WTC11 (cell line): Measurements from ENCODE around the gene MAP1A. TPM values are rescaled to one million over a fixed set of nuclear protein-coding genes. Genes with fewer than 3 reads are reported as not detected.

Source experiments
- ATAC-seq: fragments of 200-7000 bp; cut with Tn5 transposase; 2 replicates; pipeline ENCODE4 v1.10.0; 2021; ENCODE audit warnings: mild to moderate bottlenecking, moderate library complexity
- CTCF ChIA-PET: fragments of 300-600 bp; sonication (Branson Sonifier 250); formaldehyde crosslinking; loops from one replicate; lab custom pipeline; 2021; ENCODE audit warnings: antibody characterized with exemption; lab: Charles Lee
- POLR2A ChIA-PET: fragments of 350-600 bp; sonication (Branson Sonifier 250); formaldehyde crosslinking; loops from one replicate; lab custom pipeline; 2021; ENCODE audit warnings: antibody characterized with exemption; lab: Charles Lee
- DNase-seq: peaks from one replicate; pipeline ENCODE4 v3.0.0; 2021; ENCODE audit warnings: low spot score
- H3K27ac Mint-ChIP-seq: 2 replicates; pipeline ENCODE4 v1.8.0; 2021; ENCODE audit warnings: mixed read lengths
- H3K27me3 Mint-ChIP-seq: 2 replicates; pipeline ENCODE4 v1.8.0; 2021; ENCODE audit warnings: low read depth, mild to moderate bottlenecking, moderate library complexity, mixed read lengths
- H3K36me3 Mint-ChIP-seq: 2 replicates; pipeline ENCODE4 v1.8.0; 2021; ENCODE audit warnings: mixed read lengths
- H3K4me1 Mint-ChIP-seq: 2 replicates; pipeline ENCODE4 v1.8.0; 2022; ENCODE audit warnings: mixed read lengths
- H3K4me3 Mint-ChIP-seq: 2 replicates; pipeline ENCODE4 v1.8.0; 2021; ENCODE audit warnings: mild to moderate bottlenecking, moderate library complexity, mixed read lengths
- H3K9me3 Mint-ChIP-seq: 2 replicates; pipeline ENCODE4 v1.8.0; 2021; ENCODE audit warnings: mixed read lengths
- CREM ChIP-seq: sonication (generic); formaldehyde crosslinking; IDR thresholded peaks from 2 replicates; pipeline ENCODE4 v1.8.1; 2022; ENCODE audit warnings: mild to moderate bottlenecking, missing genetic modification reagents, moderate library complexity
- E2F5 ChIP-seq: sonication (generic); formaldehyde crosslinking; IDR thresholded peaks from 2 replicates; pipeline ENCODE4 v1.8.1; 2022; ENCODE audit warnings: mild to moderate bottlenecking, moderate library complexity, missing genetic modification reagents
- HMGXB4 ChIP-seq: sonication (generic); formaldehyde crosslinking; IDR thresholded peaks from 2 replicates; pipeline ENCODE4 v1.8.1; 2023; ENCODE audit warnings: mild to moderate bottlenecking, moderate library complexity, missing genetic modification reagents
- KAT7 ChIP-seq: sonication (generic); formaldehyde crosslinking; IDR thresholded peaks from 2 replicates; pipeline ENCODE4 v1.8.1; 2023; ENCODE audit warnings: missing genetic modification reagents, mild to moderate bottlenecking, borderline replicate concordance
- MYBL2 ChIP-seq: sonication (generic); formaldehyde crosslinking; IDR thresholded peaks from 2 replicates; pipeline ENCODE4 v1.8.1; 2023; ENCODE audit warnings: mild to moderate bottlenecking, moderate library complexity, missing genetic modification reagents
- NFE2L1 ChIP-seq: sonication (generic); formaldehyde crosslinking; IDR thresholded peaks from 2 replicates; pipeline ENCODE4 v1.8.1; 2023; ENCODE audit warnings: missing genetic modification reagents
- PRRX2 ChIP-seq: fragments of 250-450 bp; sonication (Bioruptor Pico); IDR thresholded peaks from 2 replicates; pipeline ENCODE4 v1.8.0; 2021; ENCODE audit warnings: mild to moderate bottlenecking
- SMAD3 ChIP-seq: sonication (generic); formaldehyde crosslinking; IDR thresholded peaks from 2 replicates; pipeline ENCODE4 v1.8.0; 2022; ENCODE audit warnings: missing genetic modification reagents, mild to moderate bottlenecking, borderline replicate concordance
- ZNF138 ChIP-seq: sonication (generic); formaldehyde crosslinking; conservative IDR thresholded peaks from 2 replicates; pipeline ENCODE4 v1.8.1; 2022; ENCODE audit warnings: mild to moderate bottlenecking, moderate library complexity, missing genetic modification reagents
- ZNF416 ChIP-seq: fragments of 250-450 bp; sonication (Bioruptor Pico); IDR thresholded peaks from 2 replicates; pipeline ENCODE4 v1.9.0; 2021; ENCODE audit warnings: mild to moderate bottlenecking, inconsistent platforms
- total RNA-seq: library from RNA; stranded (reverse); gene quantifications from 3 replicates; pipeline ENCODE4 v1.2.3, GENCODE V29; 2021
- TF ChIP-seq, protein P1 (sequence below): sonication (generic); formaldehyde crosslinking; IDR thresholded peaks from 2 replicates; pipeline ENCODE4 v1.8.1; 2023; ENCODE audit warnings: mild to moderate bottlenecking, missing genetic modification reagents, borderline replicate concordance
- TF ChIP-seq, protein P2 (sequence below): fragments of 200-600 bp; IDR thresholded peaks from 2 replicates; pipeline ENCODE4 v1.8.0; 2022; ENCODE audit warnings: antibody characterized with exemption
- TF ChIP-seq, protein P3 (sequence below): sonication (generic); formaldehyde crosslinking; IDR thresholded peaks from 2 replicates; pipeline ENCODE4 v1.8.1; 2023; ENCODE audit warnings: mild to moderate bottlenecking, missing genetic modification reagents
- TF ChIP-seq, protein P4 (sequence below): sonication (generic); formaldehyde crosslinking; IDR thresholded peaks from 2 replicates; pipeline ENCODE4 v1.8.0; 2023; ENCODE audit warnings: missing genetic modification reagents, mild to moderate bottlenecking, borderline replicate concordance

Gene MAP1A
- total RNA-seq, 1 experiment from 2014 or later: 2.2 TPM

- TF ChIP-seq, protein P1, sequence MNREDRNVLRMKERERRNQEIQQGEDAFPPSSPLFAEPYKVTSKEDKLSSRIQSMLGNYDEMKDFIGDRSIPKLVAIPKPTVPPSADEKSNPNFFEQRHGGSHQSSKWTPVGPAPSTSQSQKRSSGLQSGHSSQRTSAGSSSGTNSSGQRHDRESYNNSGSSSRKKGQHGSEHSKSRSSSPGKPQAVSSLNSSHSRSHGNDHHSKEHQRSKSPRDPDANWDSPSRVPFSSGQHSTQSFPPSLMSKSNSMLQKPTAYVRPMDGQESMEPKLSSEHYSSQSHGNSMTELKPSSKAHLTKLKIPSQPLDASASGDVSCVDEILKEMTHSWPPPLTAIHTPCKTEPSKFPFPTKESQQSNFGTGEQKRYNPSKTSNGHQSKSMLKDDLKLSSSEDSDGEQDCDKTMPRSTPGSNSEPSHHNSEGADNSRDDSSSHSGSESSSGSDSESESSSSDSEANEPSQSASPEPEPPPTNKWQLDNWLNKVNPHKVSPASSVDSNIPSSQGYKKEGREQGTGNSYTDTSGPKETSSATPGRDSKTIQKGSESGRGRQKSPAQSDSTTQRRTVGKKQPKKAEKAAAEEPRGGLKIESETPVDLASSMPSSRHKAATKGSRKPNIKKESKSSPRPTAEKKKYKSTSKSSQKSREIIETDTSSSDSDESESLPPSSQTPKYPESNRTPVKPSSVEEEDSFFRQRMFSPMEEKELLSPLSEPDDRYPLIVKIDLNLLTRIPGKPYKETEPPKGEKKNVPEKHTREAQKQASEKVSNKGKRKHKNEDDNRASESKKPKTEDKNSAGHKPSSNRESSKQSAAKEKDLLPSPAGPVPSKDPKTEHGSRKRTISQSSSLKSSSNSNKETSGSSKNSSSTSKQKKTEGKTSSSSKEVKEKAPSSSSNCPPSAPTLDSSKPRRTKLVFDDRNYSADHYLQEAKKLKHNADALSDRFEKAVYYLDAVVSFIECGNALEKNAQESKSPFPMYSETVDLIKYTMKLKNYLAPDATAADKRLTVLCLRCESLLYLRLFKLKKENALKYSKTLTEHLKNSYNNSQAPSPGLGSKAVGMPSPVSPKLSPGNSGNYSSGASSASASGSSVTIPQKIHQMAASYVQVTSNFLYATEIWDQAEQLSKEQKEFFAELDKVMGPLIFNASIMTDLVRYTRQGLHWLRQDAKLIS (CRISPR knock-in tag): no peak
- no peak for TF ChIP-seq ZNF416 (CRISPR knock-in tag)
- TF ChIP-seq NFE2L1 (CRISPR knock-in tag): no peak
- TF ChIP-seq, protein P2, sequence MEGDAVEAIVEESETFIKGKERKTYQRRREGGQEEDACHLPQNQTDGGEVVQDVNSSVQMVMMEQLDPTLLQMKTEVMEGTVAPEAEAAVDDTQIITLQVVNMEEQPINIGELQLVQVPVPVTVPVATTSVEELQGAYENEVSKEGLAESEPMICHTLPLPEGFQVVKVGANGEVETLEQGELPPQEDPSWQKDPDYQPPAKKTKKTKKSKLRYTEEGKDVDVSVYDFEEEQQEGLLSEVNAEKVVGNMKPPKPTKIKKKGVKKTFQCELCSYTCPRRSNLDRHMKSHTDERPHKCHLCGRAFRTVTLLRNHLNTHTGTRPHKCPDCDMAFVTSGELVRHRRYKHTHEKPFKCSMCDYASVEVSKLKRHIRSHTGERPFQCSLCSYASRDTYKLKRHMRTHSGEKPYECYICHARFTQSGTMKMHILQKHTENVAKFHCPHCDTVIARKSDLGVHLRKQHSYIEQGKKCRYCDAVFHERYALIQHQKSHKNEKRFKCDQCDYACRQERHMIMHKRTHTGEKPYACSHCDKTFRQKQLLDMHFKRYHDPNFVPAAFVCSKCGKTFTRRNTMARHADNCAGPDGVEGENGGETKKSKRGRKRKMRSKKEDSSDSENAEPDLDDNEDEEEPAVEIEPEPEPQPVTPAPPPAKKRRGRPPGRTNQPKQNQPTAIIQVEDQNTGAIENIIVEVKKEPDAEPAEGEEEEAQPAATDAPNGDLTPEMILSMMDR: no peak
- TF ChIP-seq SMAD3 (CRISPR knock-in tag): no peak
These were observed 47.5 kb upstream of the MAP1A start (continued) for GRCh38 chr15:43469867-43470266.

GRCh38 chr15:43471975-43472374 is 45.4 kb upstream of the MAP1A start:
- H3K27me3 Mint-ChIP-seq: no peaks in the 10 kb centered on the region
- H3K27ac Mint-ChIP-seq: no peak overlapping the region
- H3K4me1 Mint-ChIP-seq: no peaks in the 10 kb centered on the region
- H3K4me3 Mint-ChIP-seq: no peak overlapping the region
- POLR2A ChIA-PET: no interaction called here
- CTCF ChIA-PET: no interaction called here
- no peak for ATAC-seq
- no peak for TF ChIP-seq PRRX2 (CRISPR knock-in tag)
- TF ChIP-seq CREM (CRISPR knock-in tag): no peak
- TF ChIP-seq, protein P3, sequence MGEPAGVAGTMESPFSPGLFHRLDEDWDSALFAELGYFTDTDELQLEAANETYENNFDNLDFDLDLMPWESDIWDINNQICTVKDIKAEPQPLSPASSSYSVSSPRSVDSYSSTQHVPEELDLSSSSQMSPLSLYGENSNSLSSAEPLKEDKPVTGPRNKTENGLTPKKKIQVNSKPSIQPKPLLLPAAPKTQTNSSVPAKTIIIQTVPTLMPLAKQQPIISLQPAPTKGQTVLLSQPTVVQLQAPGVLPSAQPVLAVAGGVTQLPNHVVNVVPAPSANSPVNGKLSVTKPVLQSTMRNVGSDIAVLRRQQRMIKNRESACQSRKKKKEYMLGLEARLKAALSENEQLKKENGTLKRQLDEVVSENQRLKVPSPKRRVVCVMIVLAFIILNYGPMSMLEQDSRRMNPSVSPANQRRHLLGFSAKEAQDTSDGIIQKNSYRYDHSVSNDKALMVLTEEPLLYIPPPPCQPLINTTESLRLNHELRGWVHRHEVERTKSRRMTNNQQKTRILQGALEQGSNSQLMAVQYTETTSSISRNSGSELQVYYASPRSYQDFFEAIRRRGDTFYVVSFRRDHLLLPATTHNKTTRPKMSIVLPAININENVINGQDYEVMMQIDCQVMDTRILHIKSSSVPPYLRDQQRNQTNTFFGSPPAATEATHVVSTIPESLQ (CRISPR knock-in tag): no peak
- no peak for TF ChIP-seq HMGXB4 (CRISPR knock-in tag)
- TF ChIP-seq, protein P1 (CRISPR knock-in tag): no peak
- TF ChIP-seq NFE2L1 (CRISPR knock-in tag): no peak
- TF ChIP-seq, protein P4, sequence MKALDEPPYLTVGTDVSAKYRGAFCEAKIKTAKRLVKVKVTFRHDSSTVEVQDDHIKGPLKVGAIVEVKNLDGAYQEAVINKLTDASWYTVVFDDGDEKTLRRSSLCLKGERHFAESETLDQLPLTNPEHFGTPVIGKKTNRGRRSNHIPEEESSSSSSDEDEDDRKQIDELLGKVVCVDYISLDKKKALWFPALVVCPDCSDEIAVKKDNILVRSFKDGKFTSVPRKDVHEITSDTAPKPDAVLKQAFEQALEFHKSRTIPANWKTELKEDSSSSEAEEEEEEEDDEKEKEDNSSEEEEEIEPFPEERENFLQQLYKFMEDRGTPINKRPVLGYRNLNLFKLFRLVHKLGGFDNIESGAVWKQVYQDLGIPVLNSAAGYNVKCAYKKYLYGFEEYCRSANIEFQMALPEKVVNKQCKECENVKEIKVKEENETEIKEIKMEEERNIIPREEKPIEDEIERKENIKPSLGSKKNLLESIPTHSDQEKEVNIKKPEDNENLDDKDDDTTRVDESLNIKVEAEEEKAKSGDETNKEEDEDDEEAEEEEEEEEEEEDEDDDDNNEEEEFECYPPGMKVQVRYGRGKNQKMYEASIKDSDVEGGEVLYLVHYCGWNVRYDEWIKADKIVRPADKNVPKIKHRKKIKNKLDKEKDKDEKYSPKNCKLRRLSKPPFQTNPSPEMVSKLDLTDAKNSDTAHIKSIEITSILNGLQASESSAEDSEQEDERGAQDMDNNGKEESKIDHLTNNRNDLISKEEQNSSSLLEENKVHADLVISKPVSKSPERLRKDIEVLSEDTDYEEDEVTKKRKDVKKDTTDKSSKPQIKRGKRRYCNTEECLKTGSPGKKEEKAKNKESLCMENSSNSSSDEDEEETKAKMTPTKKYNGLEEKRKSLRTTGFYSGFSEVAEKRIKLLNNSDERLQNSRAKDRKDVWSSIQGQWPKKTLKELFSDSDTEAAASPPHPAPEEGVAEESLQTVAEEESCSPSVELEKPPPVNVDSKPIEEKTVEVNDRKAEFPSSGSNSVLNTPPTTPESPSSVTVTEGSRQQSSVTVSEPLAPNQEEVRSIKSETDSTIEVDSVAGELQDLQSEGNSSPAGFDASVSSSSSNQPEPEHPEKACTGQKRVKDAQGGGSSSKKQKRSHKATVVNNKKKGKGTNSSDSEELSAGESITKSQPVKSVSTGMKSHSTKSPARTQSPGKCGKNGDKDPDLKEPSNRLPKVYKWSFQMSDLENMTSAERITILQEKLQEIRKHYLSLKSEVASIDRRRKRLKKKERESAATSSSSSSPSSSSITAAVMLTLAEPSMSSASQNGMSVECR: no peak
- TF ChIP-seq KAT7 (CRISPR knock-in tag): no peak
- TF ChIP-seq ZNF138 (CRISPR knock-in tag): no peak
- no peak for TF ChIP-seq E2F5 (CRISPR knock-in tag)
- no peak for TF ChIP-seq MYBL2 (CRISPR knock-in tag)
- peaks cover 83% of the 10 kb centered on the region for H3K36me3 Mint-ChIP-seq
- no peak for DNase-seq
- no peaks in the 10 kb centered on the region for H3K9me3 Mint-ChIP-seq
